MCF 10A (cell line): Measurements from ENCODE around the gene PTX4. TPM values are rescaled to one million over a fixed set of nuclear protein-coding genes. Genes with fewer than 3 reads are reported as not detected.

Source experiments
- BruUV-seq: library from RNA; stranded (reverse); fragments of 400-500 nt; replicated peaks from 2 replicates; lab custom pipeline; 2021; lab: Mats Ljungman, UMichigan
- CTCF ChIA-PET: fragments of 300-600 bp; sonication (Branson Sonifier 250); formaldehyde crosslinking; extraction: SDS; loops from one replicate; lab custom pipeline; 2021; ENCODE audit warnings: antibody characterized with exemption, inconsistent platforms; lab: Yijun Ruan, JAX
- POLR2A ChIA-PET: fragments of 300-600, 350-650 bp; sonication (Branson Sonifier 250); formaldehyde crosslinking; extraction: SDS; loops from one replicate; lab custom pipeline; 2020; ENCODE audit warnings: antibody characterized with exemption, inconsistent platforms; lab: Yijun Ruan, JAX
- DNase-seq: peaks from one replicate; pipeline ENCODE4 v3.0.0-alpha.2; 2018; ENCODE audit not compliant: unreplicated experiment
- H3K27ac Mint-ChIP-seq: one replicate; pipeline ENCODE4 v1.8.0; 2022; ENCODE audit warnings: mild to moderate bottlenecking, low read depth, mixed read lengths; ENCODE audit not compliant: unreplicated experiment
- H3K27me3 Mint-ChIP-seq: one replicate; pipeline ENCODE4 v1.8.0; 2022; ENCODE audit warnings: mixed read lengths; ENCODE audit not compliant: insufficient read depth, unreplicated experiment
- H3K36me3 Mint-ChIP-seq: one replicate; pipeline ENCODE4 v1.8.0; 2022; ENCODE audit warnings: mild to moderate bottlenecking, moderate library complexity, mixed read lengths; ENCODE audit not compliant: insufficient read depth, unreplicated experiment
- H3K4me1 Mint-ChIP-seq: one replicate; pipeline ENCODE4 v1.8.0; 2022; ENCODE audit warnings: mixed read lengths; ENCODE audit not compliant: insufficient read depth, unreplicated experiment
- H3K4me3 Mint-ChIP-seq: one replicate; pipeline ENCODE4 v1.8.0; 2022; ENCODE audit warnings: mild to moderate bottlenecking, moderate library complexity, mixed read lengths; ENCODE audit not compliant: unreplicated experiment
- H3K9me3 Mint-ChIP-seq: one replicate; pipeline ENCODE4 v1.8.0; 2022; ENCODE audit warnings: mixed read lengths; ENCODE audit not compliant: unreplicated experiment
- intact Hi-C: fragments of 100-400 bp; cut with micrococcal nuclease; formaldehyde crosslinking; loops from 2 replicates; pipeline ENCODE4 v1.14.1; 2022
- total RNA-seq: library from RNA; stranded (reverse); gene quantifications from 2 replicates; pipeline ENCODE4 v1.2.3, GENCODE V29; 2022
- TF ChIP-seq, protein P1 (sequence below): fragments of 200-600 bp; IDR thresholded peaks from one replicate; pipeline ENCODE4 v1.8.0; 2022; ENCODE audit warnings: antibody characterized with exemption, mild to moderate bottlenecking; ENCODE audit not compliant: unreplicated experiment

PTX4 gene
- total RNA-seq, 1 experiment from 2014 or later = not detected

DNA sequence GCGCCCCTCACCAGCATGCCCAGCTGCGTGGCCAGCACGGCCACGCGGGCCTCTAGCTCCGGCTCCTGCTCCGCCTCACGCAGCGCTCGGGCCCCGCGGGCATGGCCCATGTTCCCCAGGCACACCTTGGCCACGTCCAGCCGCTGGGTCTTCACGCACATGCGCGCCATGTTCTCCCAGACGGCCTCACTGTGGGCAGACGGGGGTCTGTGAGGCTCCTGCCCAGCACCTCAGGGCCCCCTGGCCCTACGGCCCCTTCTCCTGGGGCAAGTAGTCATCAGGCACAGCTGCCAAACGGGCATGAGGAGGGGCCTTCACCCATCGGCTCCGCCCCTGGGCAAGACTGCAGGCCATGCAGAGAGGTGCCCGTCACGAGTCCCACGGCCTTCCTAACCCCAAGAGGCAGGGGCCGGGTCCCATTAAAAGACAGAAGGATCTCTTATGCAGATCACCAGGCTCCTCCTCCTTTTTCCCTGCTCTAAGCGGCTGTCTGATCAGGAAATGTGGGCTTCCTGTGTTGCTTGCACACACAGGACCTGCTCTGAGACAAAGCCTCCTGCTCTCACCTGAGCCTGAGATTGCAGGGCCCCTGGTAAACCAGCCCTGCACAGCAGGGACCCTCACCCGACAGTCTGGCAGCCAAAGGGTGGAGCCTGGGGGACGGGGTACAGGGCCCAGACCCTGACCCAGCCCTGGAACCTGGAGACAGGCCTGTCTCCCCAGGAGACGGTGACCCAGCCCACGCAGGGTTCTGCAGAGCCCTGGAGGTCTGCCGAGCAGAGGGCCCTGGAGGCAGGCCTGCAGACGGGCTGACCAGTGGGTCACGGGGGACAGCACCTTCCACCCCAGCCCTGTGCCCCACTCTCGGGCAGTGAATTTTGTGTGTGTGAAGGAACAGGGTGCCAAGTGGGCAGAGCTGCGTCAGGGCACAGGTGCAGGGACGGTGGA, 38.1 kb upstream of the PTX4 start:
- no peak for DNase-seq
- Mint-ChIP-seq H3K36me3 (peaks cover 4% of the 10 kb centered on the region), H3K4me3 (no peak overlapping the region), H3K27ac (no peak overlapping the region), H3K27me3 (no peaks in the 10 kb centered on the region), H3K4me1 (no peaks in the 10 kb centered on the region), H3K9me3 (no peaks in the 10 kb centered on the region)
- POLR2A ChIA-PET = interaction anchor here (0.7 kb wide), 1 partner anchor 85 kb away, joined by 3 read pairs; the partner anchor contains the start of genes CRAMP1 and IFT140
- TF ChIP-seq, protein P1, sequence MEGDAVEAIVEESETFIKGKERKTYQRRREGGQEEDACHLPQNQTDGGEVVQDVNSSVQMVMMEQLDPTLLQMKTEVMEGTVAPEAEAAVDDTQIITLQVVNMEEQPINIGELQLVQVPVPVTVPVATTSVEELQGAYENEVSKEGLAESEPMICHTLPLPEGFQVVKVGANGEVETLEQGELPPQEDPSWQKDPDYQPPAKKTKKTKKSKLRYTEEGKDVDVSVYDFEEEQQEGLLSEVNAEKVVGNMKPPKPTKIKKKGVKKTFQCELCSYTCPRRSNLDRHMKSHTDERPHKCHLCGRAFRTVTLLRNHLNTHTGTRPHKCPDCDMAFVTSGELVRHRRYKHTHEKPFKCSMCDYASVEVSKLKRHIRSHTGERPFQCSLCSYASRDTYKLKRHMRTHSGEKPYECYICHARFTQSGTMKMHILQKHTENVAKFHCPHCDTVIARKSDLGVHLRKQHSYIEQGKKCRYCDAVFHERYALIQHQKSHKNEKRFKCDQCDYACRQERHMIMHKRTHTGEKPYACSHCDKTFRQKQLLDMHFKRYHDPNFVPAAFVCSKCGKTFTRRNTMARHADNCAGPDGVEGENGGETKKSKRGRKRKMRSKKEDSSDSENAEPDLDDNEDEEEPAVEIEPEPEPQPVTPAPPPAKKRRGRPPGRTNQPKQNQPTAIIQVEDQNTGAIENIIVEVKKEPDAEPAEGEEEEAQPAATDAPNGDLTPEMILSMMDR = no peak
- CTCF ChIA-PET = interaction anchor here (0.6 to 0.7 kb wide), 2 partner anchors 36 to 531 kb away, joined by 3 read pairs; no protein-coding TSS in a partner anchor
- no TSS peak for BruUV-seq
- intact Hi-C loops = no loop called here

DNA sequence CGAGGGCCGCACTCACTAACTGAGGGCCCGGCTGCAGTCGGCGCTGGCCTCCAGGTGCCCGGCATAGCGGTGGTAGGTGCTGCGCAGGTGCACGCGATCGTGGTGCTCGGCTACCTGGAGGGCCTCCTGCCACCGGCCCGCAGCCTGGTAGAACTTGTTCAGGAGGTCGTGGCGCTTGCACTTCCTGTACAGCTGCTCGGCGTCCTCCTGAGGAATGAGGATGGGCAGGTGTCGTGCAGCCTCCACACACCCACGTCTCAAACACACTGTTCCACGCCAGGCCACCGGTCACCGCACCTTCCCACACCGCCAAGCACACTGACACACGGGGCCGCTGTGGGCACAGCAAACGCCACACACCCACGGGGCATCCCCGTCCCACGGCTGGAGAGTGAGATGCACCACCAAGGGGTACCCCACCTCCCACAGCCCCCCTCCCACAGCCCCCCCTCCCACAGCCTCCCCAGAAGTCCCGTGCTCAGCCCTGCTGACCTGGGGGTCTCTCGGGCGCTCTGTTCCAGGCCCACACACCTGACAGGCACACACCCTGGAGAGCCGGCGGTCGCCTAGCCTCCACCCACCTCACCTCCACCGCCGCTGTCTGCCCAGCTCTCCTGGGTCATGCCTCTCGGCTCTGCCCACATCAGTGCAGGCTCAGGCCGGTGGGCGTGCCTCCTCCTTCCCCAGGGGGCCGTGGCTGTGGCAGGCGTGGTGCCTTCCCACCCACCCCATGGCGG, 37.3 kb upstream of the PTX4 start:
- DNase-seq = no peak
- TF ChIP-seq, protein P1 = no peak
- CTCF ChIA-PET = no interaction called here
- Mint-ChIP-seq H3K4me3 (no peak overlapping the region), H3K27ac (no peak overlapping the region), H3K9me3 (no peaks in the 10 kb centered on the region), H3K27me3 (no peaks in the 10 kb centered on the region), H3K4me1 (no peaks in the 10 kb centered on the region), H3K36me3 (peaks cover 4% of the 10 kb centered on the region)
- intact Hi-C loops = no loop called here
- no TSS peak for BruUV-seq
- POLR2A ChIA-PET = no interaction called here

DNA sequence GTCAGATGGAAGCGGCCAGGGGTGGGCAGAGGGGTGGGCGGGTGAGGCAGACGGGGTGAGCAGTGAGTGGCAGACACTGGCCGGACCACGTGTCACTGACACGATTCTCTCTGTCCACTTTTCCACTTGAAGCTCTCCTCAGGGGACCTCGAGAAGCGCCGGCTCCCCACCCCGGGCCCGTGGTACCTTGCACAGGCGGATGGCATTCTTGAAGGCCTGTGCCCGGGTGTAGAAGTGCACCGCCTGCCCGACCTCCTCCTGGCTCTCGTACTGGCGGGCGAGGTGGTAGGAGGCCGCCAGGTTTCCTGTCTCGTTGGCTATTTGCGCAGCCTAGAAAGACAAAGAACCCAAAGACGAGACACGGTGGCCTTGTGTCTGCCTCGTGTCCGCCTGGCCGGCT, 35.6 kb upstream of the PTX4 start:
- no peak for DNase-seq
- Mint-ChIP-seq H3K9me3 (no peaks in the 10 kb centered on the region), H3K4me1 (no peaks in the 10 kb centered on the region), H3K27ac (no peak overlapping the region), H3K36me3 (peaks cover 4% of the 10 kb centered on the region), H3K27me3 (no peaks in the 10 kb centered on the region), H3K4me3 (no peak overlapping the region)
- ChIA-PET POLR2A (interaction anchor here (0.6 to 1.2 kb wide), 2 partner anchors 104 to 632 kb away, joined by 3 read pairs; partner anchors contain the start of gene UQCC4), CTCF (no interaction called here)
- no TSS peak for BruUV-seq
- TF ChIP-seq, protein P1 = no peak
- intact Hi-C loops = no loop called here
